Right atrium auricular region (tissue), 2 donors: ENCODE measurements around the gene FBXO46. TPM values are rescaled to one million over a fixed set of nuclear protein-coding genes. Genes with fewer than 3 reads are reported as not detected.

Experiments
- DNase-seq: peaks from one replicate; pipeline ENCODE4 v3.0.0-alpha.2; 2019; ENCODE audit warnings: low spot score
- H3K27ac ChIP-seq, 2 donors: fragments of 200-600 bp; sonication (generic); 1 replicate in 1 of 2; 2 replicates in 1 of 2; pipeline ENCODE4 v1.5.1; 2016 to 2019
- H3K27me3 ChIP-seq, 2 donors: fragments of 200-600 bp; sonication (generic); one replicate each; pipeline versions ENCODE4 v1.5.1 to v1.6.0; 2017 to 2019
- H3K36me3 ChIP-seq: fragments of 200-600 bp; sonication (generic); one replicate; pipeline ENCODE4 v1.5.1; 2016
- H3K4me1 ChIP-seq, 2 donors: fragments of 200-600 bp; sonication (generic); one replicate each; pipeline versions ENCODE4 v1.5.1 to v1.6.0; 2017 to 2019
- H3K4me3 ChIP-seq, 2 donors: fragments of 200-600 bp; sonication (generic); 1 replicate in 1 of 2; 2 replicates in 1 of 2; pipeline ENCODE4 v1.5.1; 2017 to 2019; ENCODE audit warnings: mild to moderate bottlenecking in 1 of 2, moderate library complexity in 1 of 2
- H3K9me3 ChIP-seq, 2 donors: fragments of 200-600 bp; sonication (generic); one replicate each; pipeline ENCODE4 v1.5.1; 2019
- total RNA-seq, 2 donors: library from RNA; depleted of rRNA; stranded (reverse); fragments of >200 nt; gene quantifications; one replicate each; pipeline ENCODE4 v1.1.0, GENCODE V29; 2016
- TF ChIP-seq, protein P1 (sequence below), 2 donors: fragments of 200-600 bp; sonication (generic); IDR thresholded peaks; one replicate each; pipeline ENCODE4 v1.5.1; 2019; ENCODE audit warnings: antibody characterized with exemption in 2 of 2

Gene FBXO46
- total RNA-seq, 2 donors from 2014 or later: 11.6 to 12.1 TPM

GRCh38 chr19:45777395-45777961, 46.8 kb upstream of the FBXO46 start:
- peaks cover 0 to 40% of the 10 kb centered on the region in 2 donors for H3K4me1 ChIP-seq
- peaks cover 36% of the 10 kb centered on the region for H3K36me3 ChIP-seq
- H3K27ac ChIP-seq: no peak overlapping the region

GRCh38 chr19:45774765-45775164, 44.1 kb upstream of the FBXO46 start:
- Histone ChIP-seq H3K4me1 (peaks cover 0 to 29% of the 10 kb centered on the region in 2 donors), H3K27ac (no peak overlapping the region), H3K27me3 (no peaks in the 10 kb centered on the region), H3K4me3 (no peak overlapping the region), H3K36me3 (peaks cover 42% of the 10 kb centered on the region), H3K9me3 (no peaks in the 10 kb centered on the region)
- DNase-seq: no peak
- TF ChIP-seq, protein P1, sequence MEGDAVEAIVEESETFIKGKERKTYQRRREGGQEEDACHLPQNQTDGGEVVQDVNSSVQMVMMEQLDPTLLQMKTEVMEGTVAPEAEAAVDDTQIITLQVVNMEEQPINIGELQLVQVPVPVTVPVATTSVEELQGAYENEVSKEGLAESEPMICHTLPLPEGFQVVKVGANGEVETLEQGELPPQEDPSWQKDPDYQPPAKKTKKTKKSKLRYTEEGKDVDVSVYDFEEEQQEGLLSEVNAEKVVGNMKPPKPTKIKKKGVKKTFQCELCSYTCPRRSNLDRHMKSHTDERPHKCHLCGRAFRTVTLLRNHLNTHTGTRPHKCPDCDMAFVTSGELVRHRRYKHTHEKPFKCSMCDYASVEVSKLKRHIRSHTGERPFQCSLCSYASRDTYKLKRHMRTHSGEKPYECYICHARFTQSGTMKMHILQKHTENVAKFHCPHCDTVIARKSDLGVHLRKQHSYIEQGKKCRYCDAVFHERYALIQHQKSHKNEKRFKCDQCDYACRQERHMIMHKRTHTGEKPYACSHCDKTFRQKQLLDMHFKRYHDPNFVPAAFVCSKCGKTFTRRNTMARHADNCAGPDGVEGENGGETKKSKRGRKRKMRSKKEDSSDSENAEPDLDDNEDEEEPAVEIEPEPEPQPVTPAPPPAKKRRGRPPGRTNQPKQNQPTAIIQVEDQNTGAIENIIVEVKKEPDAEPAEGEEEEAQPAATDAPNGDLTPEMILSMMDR (IDR thresholded peaks at IDR 0.05): no peak

More at GRCh38 chr19:45777395-45777961, 46.8 kb upstream of the FBXO46 start:
- no peak for DNase-seq
- Histone ChIP-seq H3K4me3 (no peak overlapping the region), H3K9me3 (no peaks in the 10 kb centered on the region), H3K27me3 (no peaks in the 10 kb centered on the region)
- TF ChIP-seq, protein P1 (IDR thresholded peaks at IDR 0.05): no peak

- Histone ChIP-seq H3K4me3 (no peak overlapping the region), H3K36me3 (peaks cover 34% of the 10 kb centered on the region), H3K27me3 (no peaks in the 10 kb centered on the region), H3K9me3 (no peaks in the 10 kb centered on the region), H3K4me1 (peaks cover 0 to 19% of the 10 kb centered on the region in 2 donors), H3K27ac (no peak overlapping the region)
- DNase-seq: no peak
- TF ChIP-seq, protein P1 (IDR thresholded peaks at IDR 0.05): no peak
These were observed 42.7 kb upstream of the FBXO46 start for GRCh38 chr19:45773384-45773783.

GRCh38 chr19:45772912-45773311, 42.2 kb upstream of the FBXO46 start:
- Histone ChIP-seq H3K36me3 (peaks cover 29% of the 10 kb centered on the region), H3K27me3 (no peaks in the 10 kb centered on the region)
- no peak for DNase-seq

DNA sequence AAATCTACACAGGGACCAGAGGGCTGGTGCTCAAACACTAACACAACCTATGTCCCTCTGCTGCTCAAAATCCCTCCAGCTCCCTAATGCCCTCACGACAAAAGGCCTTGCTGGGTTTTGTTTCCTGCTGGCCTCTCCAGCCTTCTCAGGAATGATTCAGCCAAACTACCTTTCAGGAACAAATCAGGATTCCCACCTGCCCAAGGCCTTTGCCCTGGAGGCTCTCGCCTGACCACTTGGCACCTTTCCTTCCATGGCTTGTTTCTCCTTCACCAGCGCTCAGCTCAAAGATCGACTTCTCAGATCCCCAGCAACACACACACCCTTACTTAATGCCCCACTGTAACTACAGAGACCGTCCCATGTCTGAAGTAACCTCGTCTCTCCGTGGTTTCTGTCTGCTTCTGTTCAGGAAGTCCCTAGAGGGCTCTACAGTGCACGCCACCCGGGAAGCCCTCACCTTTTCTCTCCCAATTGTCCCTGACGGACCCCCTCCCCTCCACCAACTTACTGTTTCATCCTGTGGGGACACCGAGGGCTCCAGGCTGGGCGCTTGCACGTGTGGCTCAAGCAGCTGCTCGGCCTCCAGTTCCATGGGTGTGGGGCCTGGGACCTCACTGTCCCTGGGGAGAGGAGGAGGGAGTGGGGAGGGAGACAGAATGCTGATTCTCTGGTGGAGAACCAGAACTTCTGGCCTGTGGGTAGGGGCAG, 41.6 kb upstream of the FBXO46 start:
- Histone ChIP-seq H3K27ac (peak overlapping the region in 1 of 2 donors; percentile 93), H3K9me3 (no peaks in the 10 kb centered on the region), H3K4me3 (no peak overlapping the region), H3K36me3 (peaks cover 23% of the 10 kb centered on the region), H3K4me1 (peaks cover 0 to 24% of the 10 kb centered on the region in 2 donors), H3K27me3 (no peaks in the 10 kb centered on the region)
- TF ChIP-seq, protein P1 (IDR thresholded peaks at IDR 0.05): no peak
- DNase-seq: no peak

More at GRCh38 chr19:45772912-45773311, 42.2 kb upstream of the FBXO46 start:
- H3K4me1 ChIP-seq: peaks cover 0 to 19% of the 10 kb centered on the region in 2 donors
- peak overlapping the region in 1 of 2 donors; percentile 0 for H3K27ac ChIP-seq
- TF ChIP-seq, protein P1 (IDR thresholded peaks at IDR 0.05): no peak
- no peaks in the 10 kb centered on the region for H3K9me3 ChIP-seq
- H3K4me3 ChIP-seq: no peak overlapping the region
